ENCODE results near the gene KDM1A. TPM values are rescaled to one million over a fixed set of nuclear protein-coding genes. Genes with fewer than 3 reads are reported as not detected.

The KDM1A gene
- total RNA-seq, 1 donor from 2014 or later, result 110 TPM

DNA sequence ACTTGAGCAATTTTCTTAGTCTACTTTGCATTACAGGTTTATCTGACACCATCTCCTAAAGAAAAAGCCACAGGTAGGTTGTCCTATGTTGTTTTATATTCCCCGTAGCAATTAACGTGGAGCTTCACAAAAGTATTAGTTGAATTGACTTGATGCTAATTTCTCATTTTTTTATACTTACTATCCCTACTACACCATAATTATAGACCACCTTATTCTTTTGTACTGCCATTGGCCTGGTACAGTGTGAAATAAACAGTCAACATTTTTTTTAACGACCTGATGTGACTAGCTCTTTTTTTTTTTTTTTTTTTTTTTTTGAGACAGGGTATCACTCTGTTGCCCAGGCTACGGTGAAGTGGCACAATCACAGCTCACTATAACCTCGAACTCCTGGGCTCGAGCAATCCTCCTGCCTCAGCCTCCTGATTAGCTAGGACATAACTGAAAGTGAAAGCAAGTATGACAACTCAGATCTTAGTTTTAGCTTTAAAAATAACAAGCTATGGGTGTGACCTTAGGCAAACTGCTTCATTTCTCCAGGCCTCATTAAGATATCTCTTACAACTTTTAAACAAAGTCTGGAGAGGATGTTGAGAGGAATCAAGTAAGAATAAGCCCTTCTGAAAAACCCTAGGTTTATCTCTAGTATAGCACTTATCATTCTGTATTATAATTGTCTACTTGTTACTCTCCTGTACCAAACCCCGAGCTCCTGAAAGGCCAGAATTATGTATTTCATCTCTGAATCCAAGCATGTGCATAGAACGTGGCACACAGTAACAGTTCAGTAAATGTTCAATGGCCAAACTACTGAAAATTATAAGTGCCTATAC is 99.9 kb downstream of the KDM1A start:
- peak overlapping the region; percentile 13 for H3K4me3 ChIP-seq (ENCODE audit: low read depth, low read length)
- DNase-seq (ENCODE audit: low read depth), result no peak
- TF ChIP-seq, protein P1, sequence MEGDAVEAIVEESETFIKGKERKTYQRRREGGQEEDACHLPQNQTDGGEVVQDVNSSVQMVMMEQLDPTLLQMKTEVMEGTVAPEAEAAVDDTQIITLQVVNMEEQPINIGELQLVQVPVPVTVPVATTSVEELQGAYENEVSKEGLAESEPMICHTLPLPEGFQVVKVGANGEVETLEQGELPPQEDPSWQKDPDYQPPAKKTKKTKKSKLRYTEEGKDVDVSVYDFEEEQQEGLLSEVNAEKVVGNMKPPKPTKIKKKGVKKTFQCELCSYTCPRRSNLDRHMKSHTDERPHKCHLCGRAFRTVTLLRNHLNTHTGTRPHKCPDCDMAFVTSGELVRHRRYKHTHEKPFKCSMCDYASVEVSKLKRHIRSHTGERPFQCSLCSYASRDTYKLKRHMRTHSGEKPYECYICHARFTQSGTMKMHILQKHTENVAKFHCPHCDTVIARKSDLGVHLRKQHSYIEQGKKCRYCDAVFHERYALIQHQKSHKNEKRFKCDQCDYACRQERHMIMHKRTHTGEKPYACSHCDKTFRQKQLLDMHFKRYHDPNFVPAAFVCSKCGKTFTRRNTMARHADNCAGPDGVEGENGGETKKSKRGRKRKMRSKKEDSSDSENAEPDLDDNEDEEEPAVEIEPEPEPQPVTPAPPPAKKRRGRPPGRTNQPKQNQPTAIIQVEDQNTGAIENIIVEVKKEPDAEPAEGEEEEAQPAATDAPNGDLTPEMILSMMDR (conservative IDR thresholded peaks at IDR 0.05; ENCODE audit: low read depth, low read length), result no peak

DNA sequence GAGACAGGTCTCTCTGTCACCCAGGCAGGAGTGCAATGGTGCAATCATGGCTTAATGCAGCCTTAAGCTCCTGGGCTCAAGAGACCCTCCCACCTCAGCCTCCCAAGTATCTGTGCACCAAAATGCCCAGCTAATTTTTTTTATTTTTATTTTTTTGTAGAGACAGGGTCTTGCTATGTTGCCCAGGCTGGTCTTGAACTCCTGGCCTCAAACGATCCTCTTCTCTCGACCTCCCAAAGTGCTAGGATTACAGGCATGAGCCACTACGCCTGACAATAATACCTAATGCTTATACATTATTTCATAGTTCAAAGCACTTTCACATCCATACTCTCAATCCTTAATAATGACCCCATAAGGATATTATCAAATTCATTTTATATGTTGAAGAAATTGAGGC is 101.1 kb downstream of the KDM1A start:
- TF ChIP-seq, protein P1 (conservative IDR thresholded peaks at IDR 0.05; ENCODE audit: low read depth, low read length), result no peak
- no peak for DNase-seq (ENCODE audit: low read depth)
- no peak overlapping the region for H3K4me3 ChIP-seq (ENCODE audit: low read depth, low read length)

- H3K4me3 ChIP-seq (ENCODE audit: low read depth, low read length), result no peak overlapping the region
- TF ChIP-seq, protein P1 (conservative IDR thresholded peaks at IDR 0.05; ENCODE audit: low read depth, low read length), result no peak
- no peak for DNase-seq (ENCODE audit: low read depth)
Observed at GRCh38 chr1:23122023-23122748, 102.9 kb downstream of the KDM1A start.

GRCh38 chr1:23122796-23123195 is 103.5 kb downstream of the KDM1A start:
- no peak for DNase-seq (ENCODE audit: low read depth)
- H3K4me3 ChIP-seq (ENCODE audit: low read depth, low read length), result no peak overlapping the region
- TF ChIP-seq, protein P1 (conservative IDR thresholded peaks at IDR 0.05; ENCODE audit: low read depth, low read length), result no peak

- H3K4me3 ChIP-seq (ENCODE audit: low read depth, low read length), result no peak overlapping the region
- no peak for DNase-seq (ENCODE audit: low read depth)
- TF ChIP-seq, protein P1 (conservative IDR thresholded peaks at IDR 0.05; ENCODE audit: low read depth, low read length), result no peak
Observed at GRCh38 chr1:23123528-23123927, 104.3 kb downstream of the KDM1A start.

DNA sequence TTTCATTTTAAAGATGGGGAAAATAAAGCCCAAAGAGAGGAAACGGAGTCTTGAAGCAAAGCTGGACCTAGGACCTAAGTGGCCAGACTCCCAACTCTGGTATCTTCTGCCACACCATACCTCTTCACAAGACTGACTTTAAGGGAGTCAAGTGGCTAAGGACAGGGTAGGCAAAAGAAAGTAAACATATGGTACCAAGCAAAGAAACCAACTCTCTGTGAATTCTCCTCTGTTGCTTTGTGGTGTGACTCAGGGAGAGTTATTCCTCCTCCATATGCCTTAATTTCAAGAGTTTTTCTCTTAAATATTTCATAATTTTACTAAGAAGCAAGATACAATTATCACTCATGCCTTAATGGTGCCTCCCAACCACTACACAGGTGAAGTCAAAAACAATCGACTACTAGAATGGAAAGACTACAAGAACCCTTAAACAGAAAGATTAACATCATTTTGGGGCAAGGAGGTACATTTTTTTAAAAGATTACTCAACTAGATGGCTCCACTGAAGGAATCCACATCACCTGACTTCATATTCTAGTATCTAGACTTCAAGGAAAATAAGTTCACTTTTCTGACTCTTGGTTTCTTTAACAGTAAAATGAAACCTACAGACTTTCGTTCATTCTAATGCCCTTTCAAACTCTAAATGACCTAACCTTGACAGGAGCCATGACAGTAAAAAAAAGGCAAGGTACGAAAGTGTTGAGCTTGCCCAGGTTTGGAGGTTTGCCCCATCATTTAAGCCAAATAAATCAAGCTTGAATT is 105.2 kb downstream of the KDM1A start:
- TF ChIP-seq, protein P1 (conservative IDR thresholded peaks at IDR 0.05; ENCODE audit: low read depth, low read length), result no peak
- no peak overlapping the region for H3K4me3 ChIP-seq (ENCODE audit: low read depth, low read length)
- DNase-seq (ENCODE audit: low read depth), result no peak

Data from epithelial cell of proximal tubule (primary cell).